HEK293 (cell line): ENCODE results near the gene SLC1A3.

Source experiments
- KLF17 ChIP-seq: fragments of 450-650 bp; formaldehyde crosslinking; IDR thresholded peaks from 2 replicates; pipeline ENCODE4 v1.5.1; 2016; ENCODE audit warnings: missing biosample characterization, missing genetic modification characterization
- PRDM1 ChIP-seq: fragments of 450-650 bp; formaldehyde crosslinking; IDR thresholded peaks from 2 replicates; pipeline ENCODE4; 2016; ENCODE audit warnings: missing biosample characterization, missing genetic modification characterization
- SP3 ChIP-seq: fragments of 450-650 bp; formaldehyde crosslinking; IDR thresholded peaks from 2 replicates; pipeline ENCODE4 v1.5.1; 2016; ENCODE audit warnings: missing biosample characterization, missing genetic modification characterization
- SP7 ChIP-seq: fragments of 450-650 bp; formaldehyde crosslinking; IDR thresholded peaks from 2 replicates; pipeline ENCODE4 v1.5.1; 2016; ENCODE audit warnings: missing biosample characterization, missing genetic modification characterization
- TSHZ1 ChIP-seq: fragments of 450-650 bp; formaldehyde crosslinking; IDR thresholded peaks from 2 replicates; pipeline ENCODE4 v1.5.1; 2016; ENCODE audit warnings: missing biosample characterization, missing genetic modification characterization, borderline replicate concordance
- WT1 ChIP-seq: fragments of 450-650 bp; formaldehyde crosslinking; IDR thresholded peaks from 2 replicates; pipeline ENCODE4 v1.5.1; 2016; ENCODE audit warnings: missing biosample characterization, missing genetic modification characterization
- ZFHX2 ChIP-seq: fragments of 450-650 bp; formaldehyde crosslinking; conservative IDR thresholded peaks from 2 replicates; pipeline ENCODE4 v1.5.1; 2016; ENCODE audit warnings: missing biosample characterization, missing genetic modification characterization
- ZIC2 ChIP-seq: fragments of 450-650 bp; formaldehyde crosslinking; IDR thresholded peaks from 2 replicates; pipeline ENCODE4 v1.5.1; 2016; ENCODE audit warnings: missing biosample characterization, missing genetic modification characterization
- ZNF132 ChIP-seq: fragments of 450-650 bp; formaldehyde crosslinking; IDR thresholded peaks from 2 replicates; pipeline ENCODE4 v1.5.1; 2017; ENCODE audit warnings: missing biosample characterization, missing genetic modification characterization, borderline replicate concordance
- ZNF157 ChIP-seq: fragments of 450-650 bp; formaldehyde crosslinking; IDR thresholded peaks from 2 replicates; pipeline ENCODE4 v1.5.1; 2016; ENCODE audit warnings: missing biosample characterization, missing genetic modification characterization
- ZNF18 ChIP-seq: fragments of 450-650 bp; formaldehyde crosslinking; IDR thresholded peaks from 2 replicates; pipeline ENCODE4 v1.5.1; 2016; ENCODE audit warnings: missing biosample characterization, missing genetic modification characterization
- ZNF280D ChIP-seq: fragments of 450-650 bp; formaldehyde crosslinking; IDR thresholded peaks from 2 replicates; pipeline ENCODE4 v1.5.1; 2016; ENCODE audit warnings: missing biosample characterization, missing genetic modification characterization
- ZNF341 ChIP-seq: fragments of 450-650 bp; formaldehyde crosslinking; IDR thresholded peaks from 2 replicates; pipeline ENCODE4; 2016; ENCODE audit warnings: low read depth, missing biosample characterization, missing genetic modification characterization
- ZNF354C ChIP-seq: fragments of 450-650 bp; formaldehyde crosslinking; IDR thresholded peaks from 2 replicates; pipeline ENCODE4 v1.5.1; 2016; ENCODE audit warnings: missing biosample characterization, missing genetic modification characterization, low read depth, borderline replicate concordance
- ZNF366 ChIP-seq: fragments of 450-650 bp; formaldehyde crosslinking; conservative IDR thresholded peaks from 2 replicates; pipeline ENCODE4 v1.5.1; 2016; ENCODE audit warnings: missing biosample characterization, missing genetic modification characterization
- ZNF391 ChIP-seq: fragments of 450-650 bp; formaldehyde crosslinking; IDR thresholded peaks from 2 replicates; pipeline ENCODE4 v1.5.1; 2016; ENCODE audit warnings: low read depth, missing biosample characterization, missing genetic modification characterization, borderline replicate concordance
- ZNF398 ChIP-seq: fragments of 450-650 bp; formaldehyde crosslinking; IDR thresholded peaks from 2 replicates; pipeline ENCODE4 v1.5.1; 2017; ENCODE audit warnings: missing biosample characterization, missing genetic modification characterization
- ZNF433 ChIP-seq: fragments of 450-650 bp; formaldehyde crosslinking; IDR thresholded peaks from 2 replicates; pipeline ENCODE4 v1.5.1; 2016; ENCODE audit warnings: missing biosample characterization, missing genetic modification characterization, low read depth
- ZNF623 ChIP-seq: fragments of 450-650 bp; formaldehyde crosslinking; IDR thresholded peaks from 2 replicates; pipeline ENCODE4 v1.5.1; 2016; ENCODE audit warnings: missing biosample characterization, missing genetic modification characterization
- ZNF629 ChIP-seq: fragments of 450-650 bp; formaldehyde crosslinking; IDR thresholded peaks from 2 replicates; pipeline ENCODE4 v1.5.1; 2017; ENCODE audit warnings: missing biosample characterization, missing genetic modification characterization
- ZNF639 ChIP-seq: fragments of 450-650 bp; formaldehyde crosslinking; IDR thresholded peaks from 2 replicates; pipeline ENCODE4 v1.5.1; 2016; ENCODE audit warnings: missing biosample characterization, missing genetic modification characterization
- ZNF645 ChIP-seq: fragments of 450-650 bp; formaldehyde crosslinking; IDR thresholded peaks from 2 replicates; pipeline ENCODE4; 2016; ENCODE audit warnings: missing biosample characterization, missing genetic modification characterization
- ZSCAN16 ChIP-seq: fragments of 450-650 bp; formaldehyde crosslinking; IDR thresholded peaks from 2 replicates; pipeline ENCODE4 v1.5.1; 2016; ENCODE audit warnings: missing biosample characterization, missing genetic modification characterization
- ZSCAN30 ChIP-seq: fragments of 450-650 bp; IDR thresholded peaks from 2 replicates; pipeline ENCODE4 v1.5.1; 2018; ENCODE audit warnings: missing biosample characterization, mild to moderate bottlenecking, missing genetic modification characterization, moderate library complexity

SLC1A3 gene

GRCh38 chr5:36606428-36607113 is at the start of gene SLC1A3 (continued):
- TF ChIP-seq KLF17 (tag by site-specific recombination) (peak; percentile 77), ZNF623 (tag by site-specific recombination) (peak; percentile 25; the same call in 1 of the 2 replicates), ZNF157 (no peak), ZNF629 (0 out of 2 replicates have a peak, but pooled peaks have one; percentile 45), TSHZ1 (tag by site-specific recombination) (no peak), WT1 (0 out of 2 replicates have a peak, but pooled peaks have one; percentile 35), ZNF132 (tag by site-specific recombination) (no peak), ZNF341 (tag by site-specific recombination) (0 out of 2 replicates have a peak, but pooled peaks have one; percentile 19), ZNF398 (peak; percentile 53; the same call in 1 of the 2 replicates), ZNF18 (tag by site-specific recombination) (no peak; the same call in 1 of the 2 replicates), SP7 (tag by site-specific recombination) (peak; percentile 76), ZIC2 (tag by site-specific recombination) (no peak; the same call in 1 of the 2 replicates), ZFHX2 (tag by site-specific recombination) (no peak), ZNF433 (tag by site-specific recombination) (no peak), ZSCAN30 (tag by site-specific recombination) (peak; percentile 10; the same call in 1 of the 2 replicates), ZNF280D (tag by site-specific recombination) (0 out of 2 replicates have a peak, but pooled peaks have one; percentile 43), ZNF391 (tag by site-specific recombination) (peak; percentile 71; the same call in 1 of the 2 replicates), ZNF354C (no peak), ZNF639 (tag by site-specific recombination) (peak; percentile 67), PRDM1 (peak; percentile 93), ZNF645 (tag by site-specific recombination) (no peak), ZNF366 (tag by site-specific recombination) (peak; percentile 66; the same call in 1 of the 2 replicates), ZSCAN16 (tag by site-specific recombination) (no peak), SP3 (tag by site-specific recombination) (peak; percentile 68)
